Liver (tissue), 9 donors: ENCODE data around the gene PIP5K1C. TPM values are rescaled to one million over a fixed set of nuclear protein-coding genes. Genes with fewer than 3 reads are reported as not detected.

Source experiments
- DNase-seq: peaks from one replicate; pipeline ENCODE4 v3.0.0-alpha.2; 2017; ENCODE audit warnings: low spot score
- H3K27ac ChIP-seq, 2 donors: one replicate each; pipeline ENCODE4 v1.7.0; 2013; ENCODE audit warnings: inconsistent platforms in 2 of 2, low read length in 2 of 2, control low read depth in 1 of 2, low read depth in 1 of 2, mild to moderate bottlenecking in 1 of 2
- H3K27me3 ChIP-seq, 4 donors: one replicate each; pipeline versions ENCODE4 v1.6.1 to v1.7.0; 2013; ENCODE audit warnings: low read length in 3 of 4, inconsistent platforms in 1 of 4, mild to moderate bottlenecking in 1 of 4, moderate library complexity in 1 of 4; ENCODE audit not compliant: control insufficient read depth in 4 of 4, insufficient read depth in 4 of 4
- H3K36me3 ChIP-seq, 4 donors: one replicate each; pipeline versions ENCODE4 v1.6.1 to v1.7.0; 2013; ENCODE audit warnings: low read length in 3 of 4, mild to moderate bottlenecking in 3 of 4, low read depth in 1 of 4, moderate library complexity in 1 of 4; ENCODE audit not compliant: control insufficient read depth in 4 of 4, insufficient read depth in 3 of 4
- H3K4me1 ChIP-seq, 4 donors: one replicate each; pipeline versions ENCODE4 v1.6.1 to v1.7.0; 2013; ENCODE audit warnings: low read length in 3 of 4, mild to moderate bottlenecking in 3 of 4, moderate library complexity in 1 of 4; ENCODE audit not compliant: control insufficient read depth in 4 of 4, insufficient read depth in 4 of 4
- H3K4me3 ChIP-seq, 3 donors: one replicate each; pipeline versions ENCODE4 v1.6.1 to v1.7.0; 2013; ENCODE audit warnings: low read length in 3 of 3, control low read depth in 1 of 3, low read depth in 1 of 3, mild to moderate bottlenecking in 1 of 3
- H3K9ac ChIP-seq, 2 donors: one replicate each; pipeline ENCODE4 v1.7.0; 2013; ENCODE audit warnings: low read length in 2 of 2, mild to moderate bottlenecking in 2 of 2, moderate library complexity in 2 of 2, control low read depth in 1 of 2, low read depth in 1 of 2
- H3K9me3 ChIP-seq, 4 donors: one replicate each; pipeline versions ENCODE4 v1.6.1 to v1.7.0; 2013; ENCODE audit warnings: low read length in 3 of 4; ENCODE audit not compliant: control insufficient read depth in 4 of 4
- EGR1 ChIP-seq, 2 donors: IDR thresholded peaks; 2 replicates each; pipeline ENCODE4 v1.6.1; 2016 to 2018; ENCODE audit warnings: antibody characterized with exemption in 2 of 2, low read depth in 2 of 2
- FOXA1 ChIP-seq: IDR thresholded peaks from 2 replicates; pipeline ENCODE4 v1.6.1; 2016; ENCODE audit warnings: antibody characterized with exemption
- HNF4A ChIP-seq, 2 donors: conservative IDR thresholded peaks; 2 replicates each; pipeline ENCODE4 v1.6.1; 2016; ENCODE audit warnings: antibody characterized with exemption in 2 of 2, mild to moderate bottlenecking in 2 of 2
- JUND ChIP-seq, 2 donors: IDR thresholded peaks; 2 replicates each; pipeline ENCODE4 v1.6.1; 2016; ENCODE audit warnings: antibody characterized with exemption in 2 of 2
- SP1 ChIP-seq: IDR thresholded peaks from 2 replicates; pipeline ENCODE4 v1.6.1; 2018; ENCODE audit warnings: antibody characterized with exemption, mild to moderate bottlenecking
- TAF1 ChIP-seq: conservative IDR thresholded peaks from 2 replicates; pipeline ENCODE4 v1.6.1; 2016; ENCODE audit warnings: antibody characterized with exemption, mild to moderate bottlenecking
- YY1 ChIP-seq: IDR thresholded peaks from 2 replicates; pipeline ENCODE4 v1.6.1; 2016; ENCODE audit warnings: antibody characterized with exemption, mild to moderate bottlenecking
- WGBS: extraction: QIAGEN DNeasy Blood & Tissue Kit; methylation state at CpG from one replicate; pipeline ENCODE4 v1.1.7; 2013; 5-methylcytosine and 5-hydroxymethylcytosine counted together
- polyA plus RNA-seq, 2 donors: library from polyadenylated mRNA; stranded (reverse) in 1 of 2; unstranded in 1 of 2; fragments of 200-250 nt in 1 of 2; fragments of >200 nt in 1 of 2; fragmentation: Nextera tagmentation in 1 of 2; extraction: Ambion mirVana in 1 of 2; gene quantifications; one replicate each; pipeline versions ENCODE4 v1.2.1 to v1.2.3, GENCODE V29; 2013 to 2015
- total RNA-seq, 2 donors: library from RNA; depleted of rRNA; stranded (reverse); fragments of >200 nt; gene quantifications; one replicate each; pipeline ENCODE4 v1.2.3, GENCODE V29; 2014
- TF ChIP-seq, protein P1 (sequence below): IDR thresholded peaks from 2 replicates; pipeline ENCODE4 v1.6.1; 2016; ENCODE audit warnings: antibody characterized with exemption
- TF ChIP-seq, protein P2 (sequence below): IDR thresholded peaks from 2 replicates; pipeline ENCODE4 v1.6.1; 2016; ENCODE audit warnings: antibody characterized with exemption
- TF ChIP-seq, protein P3 (sequence below): IDR thresholded peaks from 2 replicates; pipeline ENCODE4 v1.6.1; 2016; ENCODE audit warnings: antibody characterized with exemption, mild to moderate bottlenecking
- TF ChIP-seq, protein P4 (sequence below): fragments of 150-350 bp; IDR thresholded peaks from 2 replicates; pipeline ENCODE4 v1.5.1; 2017; ENCODE audit warnings: improper control_type of control experiment, low read depth, low read length; ENCODE audit not compliant: missing input control
- donor health status: healthy.
- donor health status: healthy.
- donor health status: healthy.
- donor health status: healthy.
- donor health status: healthy.

The PIP5K1C gene
- total and polyA plus RNA-seq, 4 donors = 1.8 to 7.4 (median 6.0) TPM

DNA sequence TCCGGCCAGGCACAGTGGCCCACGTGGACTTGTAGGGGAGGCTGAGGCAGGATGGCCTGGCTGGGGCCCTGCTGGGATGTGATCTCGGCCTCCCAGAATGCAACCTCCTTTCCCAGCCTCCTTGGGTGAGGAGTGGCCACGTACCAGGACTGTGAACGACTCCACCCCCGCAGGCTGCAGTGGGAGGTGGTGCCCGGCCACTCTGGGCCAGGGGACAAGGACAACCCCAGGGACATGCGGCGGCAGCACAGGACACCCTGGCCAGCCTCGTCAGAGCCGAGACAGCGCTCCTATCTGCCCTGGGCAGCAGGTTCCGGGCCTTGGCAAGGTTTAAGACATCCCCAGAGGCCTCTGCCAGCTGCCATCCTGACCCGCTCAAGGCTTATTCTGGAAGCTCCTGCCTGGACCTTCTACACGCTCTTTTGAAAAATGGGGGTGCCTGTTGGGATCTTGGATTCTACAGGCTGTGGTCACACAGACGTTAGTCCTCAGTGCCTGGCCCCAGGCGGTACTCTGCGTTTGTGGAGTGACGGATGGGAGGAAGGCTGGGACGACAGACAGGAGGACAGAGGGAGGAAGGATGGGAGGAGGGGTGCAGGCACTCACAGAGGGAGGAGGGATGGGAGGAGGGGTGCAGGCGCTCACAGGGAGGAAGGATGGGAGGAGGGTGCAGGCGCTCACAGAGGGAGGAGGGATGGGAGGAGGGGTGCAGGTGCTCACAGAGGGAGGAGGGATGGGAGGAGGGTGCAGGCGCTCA is 53.8 kb downstream of the PIP5K1C start:
- Histone ChIP-seq H3K36me3 (peaks cover 0 to 7% (median 4%) of the 10 kb centered on the region in 4 donors), H3K4me3 (no peak overlapping the region), H3K27me3 (no peaks in the 10 kb centered on the region), H3K9ac (no peak overlapping the region), H3K9me3 (no peaks in the 10 kb centered on the region), H3K4me1 (peaks cover 9 to 24% (median 18%) of the 10 kb centered on the region in 4 donors), H3K27ac (no peak overlapping the region)
- TF ChIP-seq, protein P1, sequence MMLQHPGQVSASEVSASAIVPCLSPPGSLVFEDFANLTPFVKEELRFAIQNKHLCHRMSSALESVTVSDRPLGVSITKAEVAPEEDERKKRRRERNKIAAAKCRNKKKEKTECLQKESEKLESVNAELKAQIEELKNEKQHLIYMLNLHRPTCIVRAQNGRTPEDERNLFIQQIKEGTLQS = no peak
- TF ChIP-seq SP1 = no peak
- TF ChIP-seq TAF1 = no peak
- TF ChIP-seq, protein P2, sequence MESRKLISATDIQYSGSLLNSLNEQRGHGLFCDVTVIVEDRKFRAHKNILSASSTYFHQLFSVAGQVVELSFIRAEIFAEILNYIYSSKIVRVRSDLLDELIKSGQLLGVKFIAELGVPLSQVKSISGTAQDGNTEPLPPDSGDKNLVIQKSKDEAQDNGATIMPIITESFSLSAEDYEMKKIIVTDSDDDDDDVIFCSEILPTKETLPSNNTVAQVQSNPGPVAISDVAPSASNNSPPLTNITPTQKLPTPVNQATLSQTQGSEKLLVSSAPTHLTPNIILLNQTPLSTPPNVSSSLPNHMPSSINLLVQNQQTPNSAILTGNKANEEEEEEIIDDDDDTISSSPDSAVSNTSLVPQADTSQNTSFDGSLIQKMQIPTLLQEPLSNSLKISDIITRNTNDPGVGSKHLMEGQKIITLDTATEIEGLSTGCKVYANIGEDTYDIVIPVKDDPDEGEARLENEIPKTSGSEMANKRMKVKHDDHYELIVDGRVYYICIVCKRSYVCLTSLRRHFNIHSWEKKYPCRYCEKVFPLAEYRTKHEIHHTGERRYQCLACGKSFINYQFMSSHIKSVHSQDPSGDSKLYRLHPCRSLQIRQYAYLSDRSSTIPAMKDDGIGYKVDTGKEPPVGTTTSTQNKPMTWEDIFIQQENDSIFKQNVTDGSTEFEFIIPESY = no peak
- TF ChIP-seq JUND (IDR thresholded peaks at IDR 0.05) = no peak
- TF ChIP-seq, protein P3, sequence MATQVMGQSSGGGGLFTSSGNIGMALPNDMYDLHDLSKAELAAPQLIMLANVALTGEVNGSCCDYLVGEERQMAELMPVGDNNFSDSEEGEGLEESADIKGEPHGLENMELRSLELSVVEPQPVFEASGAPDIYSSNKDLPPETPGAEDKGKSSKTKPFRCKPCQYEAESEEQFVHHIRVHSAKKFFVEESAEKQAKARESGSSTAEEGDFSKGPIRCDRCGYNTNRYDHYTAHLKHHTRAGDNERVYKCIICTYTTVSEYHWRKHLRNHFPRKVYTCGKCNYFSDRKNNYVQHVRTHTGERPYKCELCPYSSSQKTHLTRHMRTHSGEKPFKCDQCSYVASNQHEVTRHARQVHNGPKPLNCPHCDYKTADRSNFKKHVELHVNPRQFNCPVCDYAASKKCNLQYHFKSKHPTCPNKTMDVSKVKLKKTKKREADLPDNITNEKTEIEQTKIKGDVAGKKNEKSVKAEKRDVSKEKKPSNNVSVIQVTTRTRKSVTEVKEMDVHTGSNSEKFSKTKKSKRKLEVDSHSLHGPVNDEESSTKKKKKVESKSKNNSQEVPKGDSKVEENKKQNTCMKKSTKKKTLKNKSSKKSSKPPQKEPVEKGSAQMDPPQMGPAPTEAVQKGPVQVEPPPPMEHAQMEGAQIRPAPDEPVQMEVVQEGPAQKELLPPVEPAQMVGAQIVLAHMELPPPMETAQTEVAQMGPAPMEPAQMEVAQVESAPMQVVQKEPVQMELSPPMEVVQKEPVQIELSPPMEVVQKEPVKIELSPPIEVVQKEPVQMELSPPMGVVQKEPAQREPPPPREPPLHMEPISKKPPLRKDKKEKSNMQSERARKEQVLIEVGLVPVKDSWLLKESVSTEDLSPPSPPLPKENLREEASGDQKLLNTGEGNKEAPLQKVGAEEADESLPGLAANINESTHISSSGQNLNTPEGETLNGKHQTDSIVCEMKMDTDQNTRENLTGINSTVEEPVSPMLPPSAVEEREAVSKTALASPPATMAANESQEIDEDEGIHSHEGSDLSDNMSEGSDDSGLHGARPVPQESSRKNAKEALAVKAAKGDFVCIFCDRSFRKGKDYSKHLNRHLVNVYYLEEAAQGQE = no peak
- no peak for TF ChIP-seq FOXA1
- DNase-seq = no peak
- 95% methylated on average over 23 of the region's 23 CpGs for WGBS

DNA sequence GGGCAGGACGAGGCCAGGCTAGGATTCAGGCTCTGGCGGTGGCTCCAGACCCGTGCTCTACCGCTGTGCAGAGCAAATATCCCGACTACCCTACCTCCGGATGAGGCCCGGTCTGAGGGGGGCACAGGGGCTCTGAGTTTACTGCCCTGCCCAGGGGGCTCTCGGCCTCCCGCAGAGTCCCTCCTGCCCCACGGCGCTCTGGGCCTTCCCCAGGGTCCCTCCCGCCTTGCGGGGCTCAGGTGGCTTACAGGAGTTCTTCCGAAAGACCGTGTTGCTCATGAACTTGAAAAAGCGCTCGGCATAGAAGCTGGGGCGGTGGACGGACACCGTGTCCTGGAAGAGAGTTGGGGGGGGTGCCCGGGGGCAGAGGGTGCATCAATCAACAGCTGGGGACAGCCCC is 54.5 kb downstream of the PIP5K1C start:
- Histone ChIP-seq H3K9ac (no peak overlapping the region), H3K36me3 (peaks cover 0 to 6% (median 2%) of the 10 kb centered on the region in 4 donors), H3K9me3 (no peaks in the 10 kb centered on the region), H3K27ac (no peak overlapping the region), H3K4me3 (no peak overlapping the region), H3K27me3 (no peaks in the 10 kb centered on the region), H3K4me1 (peaks cover 9 to 24% (median 18%) of the 10 kb centered on the region in 4 donors)
- no peak for DNase-seq
- 93% methylated on average over 21 of the region's 21 CpGs for WGBS
- TF ChIP-seq HNF4A (conservative IDR thresholded peaks at IDR 0.05) (no peak), YY1 (no peak), EGR1 (IDR thresholded peaks at IDR 0.05; ENCODE audit: low read depth in 2 of 2) (no peak), TAF1 (no peak)
- TF ChIP-seq, protein P4, sequence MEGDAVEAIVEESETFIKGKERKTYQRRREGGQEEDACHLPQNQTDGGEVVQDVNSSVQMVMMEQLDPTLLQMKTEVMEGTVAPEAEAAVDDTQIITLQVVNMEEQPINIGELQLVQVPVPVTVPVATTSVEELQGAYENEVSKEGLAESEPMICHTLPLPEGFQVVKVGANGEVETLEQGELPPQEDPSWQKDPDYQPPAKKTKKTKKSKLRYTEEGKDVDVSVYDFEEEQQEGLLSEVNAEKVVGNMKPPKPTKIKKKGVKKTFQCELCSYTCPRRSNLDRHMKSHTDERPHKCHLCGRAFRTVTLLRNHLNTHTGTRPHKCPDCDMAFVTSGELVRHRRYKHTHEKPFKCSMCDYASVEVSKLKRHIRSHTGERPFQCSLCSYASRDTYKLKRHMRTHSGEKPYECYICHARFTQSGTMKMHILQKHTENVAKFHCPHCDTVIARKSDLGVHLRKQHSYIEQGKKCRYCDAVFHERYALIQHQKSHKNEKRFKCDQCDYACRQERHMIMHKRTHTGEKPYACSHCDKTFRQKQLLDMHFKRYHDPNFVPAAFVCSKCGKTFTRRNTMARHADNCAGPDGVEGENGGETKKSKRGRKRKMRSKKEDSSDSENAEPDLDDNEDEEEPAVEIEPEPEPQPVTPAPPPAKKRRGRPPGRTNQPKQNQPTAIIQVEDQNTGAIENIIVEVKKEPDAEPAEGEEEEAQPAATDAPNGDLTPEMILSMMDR = no peak
- TF ChIP-seq, protein P1 = no peak
- TF ChIP-seq, protein P3 = no peak
